Superior temporal gyrus (tissue), 1 donor: Measurements from ENCODE around the gene ZNF280A.

ENCODE experiments used
- DNase-seq: peaks from one replicate; pipeline ENCODE4 v3.0.0-alpha.2; 2016; ENCODE audit errors: extremely low spot score

The ZNF280A gene

GRCh38 chr22:22520020-22520656, at the start of gene ZNF280A:
ZNF280A (minus strand) TSS chr22:22520270; CDS start chr22:22515630, 4,640 bp downstream.
- DNase-seq, result no peak

GRCh38 chr22:22569218-22569617, 49.1 kb upstream of the ZNF280A start:
- DNase-seq, result no peak

- no peak for DNase-seq
Observed at GRCh38 chr22:22565981-22566380, 45.9 kb upstream of the ZNF280A start.

GRCh38 chr22:22558972-22559603, 39.0 kb upstream of the ZNF280A start, which contains the start of gene PRAME:
PRAME (minus strand) TSS chr22:22559265; CDS start chr22:22556832, 2,433 bp downstream.
- DNase-seq, result no peak

- no peak for DNase-seq
Observed at GRCh38 chr22:22558071-22558971, 38.3 kb upstream of the ZNF280A start.

- no peak for DNase-seq
Observed at GRCh38 chr22:22556995-22557925, 37.2 kb upstream of the ZNF280A start.

GRCh38 chr22:22556578-22556977, 36.5 kb upstream of the ZNF280A start:
- no peak for DNase-seq

- no peak for DNase-seq
Observed at GRCh38 chr22:22555596-22555995, 35.5 kb upstream of the ZNF280A start.

- DNase-seq, result no peak
Observed at GRCh38 chr22:22554587-22555284, 34.7 kb upstream of the ZNF280A start.

- DNase-seq, result no peak
Observed at GRCh38 chr22:22553735-22554586, 33.9 kb upstream of the ZNF280A start.

GRCh38 chr22:22553141-22553540, 33.1 kb upstream of the ZNF280A start:
- DNase-seq, result no peak

GRCh38 chr22:22552630-22553029, 32.6 kb upstream of the ZNF280A start:
- no peak for DNase-seq

- no peak for DNase-seq
Observed at GRCh38 chr22:22550789-22551434, 30.8 kb upstream of the ZNF280A start.

GRCh38 chr22:22548910-22549309, 28.8 kb upstream of the ZNF280A start:
- no peak for DNase-seq

GRCh38 chr22:22548317-22548716, 28.2 kb upstream of the ZNF280A start:
- no peak for DNase-seq

GRCh38 chr22:22547692-22548300, 27.7 kb upstream of the ZNF280A start:
- no peak for DNase-seq

GRCh38 chr22:22547226-22547625, 27.2 kb upstream of the ZNF280A start:
- DNase-seq, result no peak

GRCh38 chr22:22546490-22546889, 26.4 kb upstream of the ZNF280A start:
- no peak for DNase-seq

- no peak for DNase-seq
Observed at GRCh38 chr22:22545084-22545483, 25.0 kb upstream of the ZNF280A start.
